Epithelial cell of esophagus (primary cell): ENCODE results near the gene FGD3.

Experiments
- DNase-seq: peaks from one replicate; pipeline ENCODE4 v3.0.0; 2010; ENCODE audit warnings: low read depth
- H3K4me3 ChIP-seq: 2 replicates; pipeline ENCODE4 v1.5.1; 2011; ENCODE audit warnings: mild to moderate bottlenecking, low read length, control low read depth
- CTCF ChIP-seq: IDR thresholded peaks from 2 replicates; pipeline ENCODE4 v1.5.1; 2011; ENCODE audit warnings: low read depth, mild to moderate bottlenecking, low read length, control low read depth, inconsistent platforms; ENCODE audit not compliant: insufficient read depth; ENCODE audit errors: missing control alignments

Gene FGD3

GRCh38 chr9:93051680-93052089 is 104.4 kb downstream of the FGD3 start:
- no peak for TF ChIP-seq CTCF
- DNase-seq: no peak
- no peak overlapping the region for H3K4me3 ChIP-seq

GRCh38 chr9:93052791-93053540 is 105.6 kb downstream of the FGD3 start:
- H3K4me3 ChIP-seq: no peak overlapping the region
- no peak for TF ChIP-seq CTCF
- no peak for DNase-seq

GRCh38 chr9:93053781-93054331 is 106.5 kb downstream of the FGD3 start:
- TF ChIP-seq CTCF: no peak
- no peak overlapping the region for H3K4me3 ChIP-seq
- no peak for DNase-seq

- no peak overlapping the region for H3K4me3 ChIP-seq
- DNase-seq: no peak
- TF ChIP-seq CTCF: no peak
Observed at GRCh38 chr9:93054758-93055704, 107.7 kb downstream of the FGD3 start.

- no peak overlapping the region for H3K4me3 ChIP-seq
- TF ChIP-seq CTCF: no peak
- no peak for DNase-seq
Observed at GRCh38 chr9:93057042-93057702, 109.8 kb downstream of the FGD3 start.

- no peak for TF ChIP-seq CTCF
Observed at GRCh38 chr9:93057703-93058354, 110.5 kb downstream of the FGD3 start.

More at GRCh38 chr9:93057703-93058354, 110.5 kb downstream of the FGD3 start:
- DNase-seq: no peak
- H3K4me3 ChIP-seq: no peak overlapping the region
